ENCODE measurements around the gene CCDC97.
"Not testable (repeated sequence)": the region's sequence is repeated elsewhere in the genome, so short reads cannot be mapped to it uniquely, and the experiment has no call there.

CCDC97 gene

DNA sequence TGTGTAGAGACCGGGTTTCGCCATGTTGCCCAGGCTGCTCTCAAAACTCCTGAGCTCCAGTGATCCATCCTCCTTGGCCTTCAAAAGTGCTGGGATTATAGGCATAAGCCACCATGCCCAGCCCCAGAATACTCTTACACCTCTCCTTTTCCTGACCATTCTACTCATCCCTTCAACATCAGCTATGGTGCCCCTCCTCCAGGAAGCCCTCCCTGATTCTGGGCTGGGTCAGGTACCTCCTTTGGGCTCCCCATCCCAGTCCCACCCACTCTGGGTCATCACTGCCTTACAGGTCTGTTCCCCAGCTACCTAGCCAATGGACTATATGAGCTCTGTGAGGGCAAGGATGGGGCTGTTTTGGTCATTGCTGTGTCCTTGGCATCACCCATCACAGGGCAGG lies 34.2 kb downstream of the CCDC97 start:
- no peak overlapping the region for H3K27ac ChIP-seq (ENCODE audit: low read depth, low read length)
- H3K4me1 ChIP-seq (ENCODE audit: control insufficient read depth, insufficient read depth, low read length), result no peaks in the 10 kb centered on the region
- H3K9ac ChIP-seq (ENCODE audit: low read length), result no peak overlapping the region
- no peaks in the 10 kb centered on the region for H3K9me3 ChIP-seq (ENCODE audit: control insufficient read depth, insufficient read depth, low read depth, low read length)
- peaks cover 44% of the 10 kb centered on the region for H3K36me3 ChIP-seq (ENCODE audit: control insufficient read depth, insufficient read depth, low read length)
- no peak overlapping the region for H3K4me3 ChIP-seq (ENCODE audit: low read depth, low read length)
- no peaks in the 10 kb centered on the region for H3K27me3 ChIP-seq (ENCODE audit: control insufficient read depth, insufficient read depth, low read length)

DNA sequence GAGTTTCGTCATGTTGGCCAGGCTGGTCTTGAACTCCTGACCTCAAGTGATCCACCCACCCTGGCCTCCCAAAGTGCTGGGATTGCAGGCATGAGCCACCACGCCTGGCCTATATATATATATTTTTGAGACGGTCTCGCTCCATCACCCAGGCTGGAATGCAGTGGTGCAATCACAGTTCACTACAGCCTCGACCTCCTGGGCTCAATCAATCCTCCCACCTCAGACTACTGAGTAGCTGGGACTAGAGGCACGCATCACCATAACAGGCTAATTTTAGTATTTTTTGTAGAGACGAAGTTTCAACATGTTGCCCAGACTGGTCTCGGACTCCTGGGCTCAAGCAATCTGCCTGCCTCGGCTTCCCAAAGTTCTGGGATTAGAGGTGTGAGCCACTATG lies 36.9 kb downstream of the CCDC97 start:
- not testable (repeated sequence) for H3K4me1 ChIP-seq (ENCODE audit: control insufficient read depth, insufficient read depth, low read length); H3K4me3 ChIP-seq (ENCODE audit: low read depth, low read length); H3K27ac ChIP-seq (ENCODE audit: low read depth, low read length); H3K9me3 ChIP-seq (ENCODE audit: control insufficient read depth, insufficient read depth, low read depth, low read length); H3K9ac ChIP-seq (ENCODE audit: low read length)
- Histone ChIP-seq H3K36me3 (ENCODE audit: control insufficient read depth, insufficient read depth, low read length) (peaks cover 30% of the 10 kb centered on the region), H3K27me3 (ENCODE audit: control insufficient read depth, insufficient read depth, low read length) (peaks cover 16% of the 10 kb centered on the region)

DNA sequence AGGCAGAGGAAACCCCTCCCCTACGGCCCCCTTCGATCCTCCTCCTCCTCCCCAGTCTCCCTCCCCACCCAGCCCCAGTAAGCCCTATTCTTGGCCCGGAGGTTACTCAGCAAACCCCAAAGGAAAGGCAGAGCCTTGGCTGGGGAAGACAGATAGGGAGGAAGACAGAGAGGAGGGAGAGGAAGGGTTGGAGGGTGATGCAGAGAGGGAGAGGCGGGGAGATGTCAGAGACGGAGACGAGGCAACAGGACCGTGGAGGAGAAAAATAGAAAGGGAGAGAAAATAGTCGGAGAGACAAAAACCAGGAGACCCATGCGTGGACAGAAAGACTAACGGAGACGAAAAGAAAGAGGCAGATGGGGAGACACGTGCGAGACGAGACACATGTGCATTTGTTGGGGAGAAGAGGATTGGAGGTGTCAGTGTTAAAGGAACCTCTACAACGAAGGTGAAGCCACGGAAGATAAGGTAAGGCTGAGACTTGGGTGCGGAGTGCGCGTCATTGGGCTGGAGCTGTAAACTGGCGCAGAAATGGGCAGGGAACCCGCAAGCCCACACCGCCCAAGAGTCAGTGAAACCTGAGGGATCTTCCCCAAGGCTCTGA lies 40.9 kb downstream of the CCDC97 start:
- Histone ChIP-seq H3K4me1 (ENCODE audit: control insufficient read depth, insufficient read depth, low read length) (peaks cover 10% of the 10 kb centered on the region), H3K9me3 (ENCODE audit: control insufficient read depth, insufficient read depth, low read depth, low read length) (no peaks in the 10 kb centered on the region), H3K4me3 (ENCODE audit: low read depth, low read length) (peak overlapping the region; percentile 95), H3K9ac (ENCODE audit: low read length) (peak overlapping the region; percentile 84), H3K36me3 (ENCODE audit: control insufficient read depth, insufficient read depth, low read length) (peaks cover 7% of the 10 kb centered on the region; the same call in 1 of the 2 replicates), H3K27me3 (ENCODE audit: control insufficient read depth, insufficient read depth, low read length) (peaks cover 31% of the 10 kb centered on the region), H3K27ac (ENCODE audit: low read depth, low read length) (no peak overlapping the region)

DNA sequence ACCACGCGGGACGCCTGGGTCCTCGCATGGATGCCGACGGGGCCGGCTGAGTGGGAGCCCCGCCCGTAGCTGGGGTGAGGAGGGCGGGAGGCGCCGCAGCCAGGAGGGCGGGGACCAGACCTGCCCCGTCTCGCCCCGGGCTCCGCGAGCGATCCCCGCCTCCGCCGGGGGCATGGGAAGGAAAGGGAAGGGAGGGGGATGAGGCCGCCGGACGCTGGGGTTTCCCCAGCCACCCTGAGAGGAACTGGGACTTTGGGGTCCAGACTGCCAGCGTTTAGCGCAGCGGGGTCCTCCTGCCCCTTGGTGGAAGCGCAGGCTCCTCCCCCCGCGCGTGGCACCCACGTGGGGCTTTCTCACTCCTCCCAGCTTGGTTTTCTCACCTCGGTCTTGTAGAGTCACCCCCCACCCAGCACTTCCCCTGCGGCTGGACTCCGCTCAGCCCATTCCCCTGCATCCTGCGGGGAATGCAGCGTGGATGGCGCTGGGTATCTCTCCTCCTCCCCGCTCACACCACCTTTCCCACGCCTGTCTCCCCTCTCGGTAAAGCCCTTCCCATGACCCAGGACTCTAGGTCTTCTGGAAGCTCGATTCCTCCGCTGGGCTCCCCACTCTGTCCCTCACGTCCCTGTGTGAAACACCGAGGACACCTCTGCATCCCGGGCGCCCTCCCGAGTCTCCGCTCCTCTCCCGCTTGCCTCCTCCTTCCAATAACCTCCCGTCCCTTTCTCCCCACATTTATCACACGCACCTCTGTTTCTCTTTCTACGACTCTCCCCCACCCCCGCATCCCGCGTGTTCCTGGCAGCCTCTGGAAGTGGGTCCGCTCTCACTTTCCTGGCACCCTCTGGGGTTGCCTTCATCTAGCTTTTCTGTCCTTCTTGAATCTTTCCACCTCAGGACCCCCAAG lies 41.6 kb downstream of the CCDC97 start:
- H3K9ac ChIP-seq (ENCODE audit: low read length), result peak overlapping the region; percentile 84
- H3K36me3 ChIP-seq (ENCODE audit: control insufficient read depth, insufficient read depth, low read length), result peaks cover 7% of the 10 kb centered on the region; the same call in 1 of the 2 replicates
- peak overlapping the region; percentile 95 for H3K4me3 ChIP-seq (ENCODE audit: low read depth, low read length)
- no peak overlapping the region for H3K27ac ChIP-seq (ENCODE audit: low read depth, low read length)
- H3K4me1 ChIP-seq (ENCODE audit: control insufficient read depth, insufficient read depth, low read length), result peaks cover 10% of the 10 kb centered on the region
- no peaks in the 10 kb centered on the region for H3K9me3 ChIP-seq (ENCODE audit: control insufficient read depth, insufficient read depth, low read depth, low read length)
- peaks cover 31% of the 10 kb centered on the region for H3K27me3 ChIP-seq (ENCODE audit: control insufficient read depth, insufficient read depth, low read length)

DNA sequence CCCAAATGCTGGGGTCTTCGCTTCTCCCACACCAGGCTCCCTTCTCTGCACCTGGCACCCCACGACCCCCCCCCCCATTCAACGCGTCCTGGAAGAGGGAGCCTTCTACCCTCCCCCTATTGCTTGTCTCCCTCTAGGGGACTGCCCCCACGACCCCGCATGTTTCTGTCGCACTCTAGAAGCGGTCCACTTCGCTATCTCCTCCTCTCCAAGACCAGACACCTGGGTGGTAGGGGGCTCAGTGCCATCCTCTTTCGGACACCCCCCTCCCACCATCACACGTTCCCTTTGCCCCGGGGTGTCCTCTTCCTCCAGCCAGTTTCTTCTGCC lies 42.3 kb downstream of the CCDC97 start:
- Histone ChIP-seq H3K27me3 (ENCODE audit: control insufficient read depth, insufficient read depth, low read length) (peaks cover 31% of the 10 kb centered on the region), H3K9ac (ENCODE audit: low read length) (peak overlapping the region; percentile 84), H3K9me3 (ENCODE audit: control insufficient read depth, insufficient read depth, low read depth, low read length) (no peaks in the 10 kb centered on the region), H3K4me3 (ENCODE audit: low read depth, low read length) (peak overlapping the region; percentile 95), H3K4me1 (ENCODE audit: control insufficient read depth, insufficient read depth, low read length) (peaks cover 10% of the 10 kb centered on the region), H3K36me3 (ENCODE audit: control insufficient read depth, insufficient read depth, low read length) (peaks cover 7% of the 10 kb centered on the region; the same call in 1 of the 2 replicates), H3K27ac (ENCODE audit: low read depth, low read length) (peak overlapping the region; percentile 43; the same call in 1 of the 2 replicates)

DNA sequence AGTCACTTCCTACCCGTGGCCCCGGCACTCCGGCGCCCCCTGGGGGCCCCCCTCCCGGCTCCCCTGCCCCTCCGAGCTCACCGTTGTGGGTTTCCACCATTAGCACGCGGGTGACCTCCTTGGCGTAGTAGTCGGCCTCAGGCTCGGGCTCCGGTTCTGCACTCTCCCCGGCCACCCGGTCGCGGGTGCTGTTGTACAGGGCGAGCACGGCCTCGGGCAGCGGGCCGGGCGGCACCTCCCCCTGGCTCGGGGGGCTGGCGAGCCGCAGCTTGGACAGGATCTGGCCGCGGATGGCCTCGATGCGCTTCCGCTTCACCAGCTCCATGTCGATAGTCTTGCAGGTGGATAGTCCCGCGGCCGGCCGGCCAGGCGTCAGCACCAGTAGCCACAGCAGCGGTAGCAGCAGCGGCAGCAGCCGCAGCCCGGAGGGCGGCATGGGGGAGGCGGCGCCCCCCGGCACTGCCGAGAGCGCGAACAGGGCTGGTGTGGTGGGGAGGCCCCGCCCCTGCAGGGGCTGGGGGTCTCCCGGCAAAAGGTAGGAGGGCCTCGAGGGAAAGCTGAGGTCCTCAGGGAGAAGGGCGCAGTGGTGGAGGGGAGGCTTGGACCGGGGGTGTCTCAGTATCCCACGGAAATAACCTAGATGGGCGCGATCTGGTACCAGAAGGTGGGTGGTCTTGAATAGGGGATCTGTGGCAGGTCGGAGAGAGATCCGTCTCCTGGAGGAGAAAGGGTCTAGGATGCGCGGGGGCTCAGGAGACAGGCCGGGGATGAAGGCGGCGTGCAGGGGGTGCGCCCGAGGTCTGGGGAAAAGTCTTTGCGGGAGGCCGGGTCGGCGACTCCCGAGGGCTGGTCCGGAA lies 42.9 kb downstream of the CCDC97 start:
- peaks cover 10% of the 10 kb centered on the region for H3K4me1 ChIP-seq (ENCODE audit: control insufficient read depth, insufficient read depth, low read length)
- H3K9me3 ChIP-seq (ENCODE audit: control insufficient read depth, insufficient read depth, low read depth, low read length), result no peaks in the 10 kb centered on the region
- peaks cover 5% of the 10 kb centered on the region; the same call in 1 of the 2 replicates for H3K36me3 ChIP-seq (ENCODE audit: control insufficient read depth, insufficient read depth, low read length)
- peak overlapping the region; percentile 84 for H3K9ac ChIP-seq (ENCODE audit: low read length)
- H3K27ac ChIP-seq (ENCODE audit: low read depth, low read length), result peak overlapping the region; percentile 43; the same call in 1 of the 2 replicates
- H3K27me3 ChIP-seq (ENCODE audit: control insufficient read depth, insufficient read depth, low read length), result peaks cover 31% of the 10 kb centered on the region
- H3K4me3 ChIP-seq (ENCODE audit: low read depth, low read length), result peak overlapping the region; percentile 95

DNA sequence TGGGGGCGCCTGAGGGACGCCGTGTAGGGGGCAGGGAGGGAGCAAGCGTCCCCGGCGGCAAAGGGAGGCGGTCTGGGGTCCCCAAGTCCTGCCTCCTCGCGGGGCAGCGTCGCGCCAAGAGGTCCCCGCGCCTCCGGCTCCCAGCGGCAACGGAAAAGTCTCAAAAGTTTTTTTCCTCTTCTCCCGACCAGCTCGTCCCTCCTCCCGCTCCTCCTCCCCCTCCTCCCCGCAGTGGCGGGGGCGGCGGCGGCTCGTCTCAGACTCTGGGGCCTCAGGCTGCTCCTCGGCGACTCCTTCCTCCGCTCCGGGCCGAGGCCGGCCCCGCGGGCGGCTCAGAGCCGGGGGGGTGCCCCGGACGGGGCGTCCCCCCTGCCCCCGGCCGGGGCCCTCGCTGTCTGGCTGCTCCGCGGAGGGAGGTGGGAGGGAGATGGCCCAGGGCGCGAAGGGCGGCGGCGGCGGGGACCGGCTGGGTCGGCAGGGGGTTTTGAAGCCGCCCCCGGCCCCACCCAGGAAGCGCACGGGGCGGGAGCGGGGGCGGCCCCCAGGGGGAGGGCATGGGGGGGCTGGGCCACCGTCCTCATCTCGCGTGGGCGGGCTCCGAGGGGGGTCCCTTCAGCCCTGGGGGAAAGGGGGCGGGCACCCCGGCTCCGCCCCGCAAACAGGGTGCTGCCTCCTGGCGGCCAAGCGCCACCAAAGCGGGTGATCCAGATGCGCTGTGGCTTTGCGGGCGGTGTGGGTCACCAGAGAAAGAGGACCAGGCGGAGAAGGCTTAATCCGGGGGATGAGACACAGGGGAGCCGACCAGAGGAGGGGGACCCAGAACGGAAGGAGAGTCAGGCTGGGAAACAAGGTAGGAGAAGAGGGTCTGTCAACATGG lies 43.7 kb downstream of the CCDC97 start, which contains the start of gene TGFB1:
Gene TGFB1, minus strand, starts transcription at position 457 of the 877 bp plus-strand sequence. CDS start 878 bp downstream, outside the sequence.
- no peaks in the 10 kb centered on the region for H3K9me3 ChIP-seq (ENCODE audit: control insufficient read depth, insufficient read depth, low read depth, low read length)
- H3K4me1 ChIP-seq (ENCODE audit: control insufficient read depth, insufficient read depth, low read length), result peaks cover 10% of the 10 kb centered on the region
- peak within 1 kb of the TSS; percentile 84 for H3K9ac ChIP-seq (ENCODE audit: low read length)
- peak within 1 kb of the TSS; percentile 43; the same call in 1 of the 2 replicates for H3K27ac ChIP-seq (ENCODE audit: low read depth, low read length)
- H3K36me3 ChIP-seq (ENCODE audit: control insufficient read depth, insufficient read depth, low read length), result no peaks in the 10 kb centered on the region; the same call in 1 of the 2 replicates
- H3K27me3 ChIP-seq (ENCODE audit: control insufficient read depth, insufficient read depth, low read length), result peaks cover 31% of the 10 kb centered on the region
- peak within 1 kb of the TSS; percentile 95 for H3K4me3 ChIP-seq (ENCODE audit: low read depth, low read length)

DNA sequence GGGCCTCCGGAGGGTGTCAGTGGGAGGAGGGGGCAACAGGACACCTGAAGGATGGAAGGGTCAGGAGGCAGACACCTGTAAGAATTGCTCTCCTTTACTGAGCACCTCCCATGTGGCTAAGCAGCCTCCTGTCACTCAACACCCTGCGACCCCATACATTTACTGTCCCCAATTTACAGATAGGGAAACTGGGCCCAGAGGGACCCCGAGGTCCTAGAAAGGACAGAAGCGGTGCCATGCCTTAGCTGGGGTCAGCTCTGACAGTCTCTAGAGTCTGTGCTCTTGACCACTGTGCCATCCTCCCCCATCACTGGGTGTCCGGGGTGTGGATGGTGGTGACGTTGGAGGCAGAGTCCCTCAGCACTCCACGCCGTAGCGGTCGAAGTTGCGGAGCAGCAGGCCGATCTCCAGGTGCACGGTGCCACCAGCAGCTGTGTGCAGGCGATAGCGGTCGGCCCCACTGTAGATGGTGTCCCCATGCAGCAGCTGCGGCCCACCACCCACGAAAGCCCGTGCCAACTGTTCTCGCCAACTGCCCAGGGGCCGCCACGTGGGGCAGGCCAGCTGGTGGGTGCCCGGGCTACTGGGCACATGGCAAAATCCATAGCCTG lies 44.5 kb downstream of the CCDC97 start:
- Histone ChIP-seq H3K9ac (ENCODE audit: low read length) (peak overlapping the region; percentile 64), H3K4me1 (ENCODE audit: control insufficient read depth, insufficient read depth, low read length) (peaks cover 10% of the 10 kb centered on the region), H3K27me3 (ENCODE audit: control insufficient read depth, insufficient read depth, low read length) (peaks cover 31% of the 10 kb centered on the region), H3K36me3 (ENCODE audit: control insufficient read depth, insufficient read depth, low read length) (no peaks in the 10 kb centered on the region; the same call in 1 of the 2 replicates), H3K4me3 (ENCODE audit: low read depth, low read length) (peak overlapping the region; percentile 95), H3K27ac (ENCODE audit: low read depth, low read length) (no peak overlapping the region), H3K9me3 (ENCODE audit: control insufficient read depth, insufficient read depth, low read depth, low read length) (no peaks in the 10 kb centered on the region)

DNA sequence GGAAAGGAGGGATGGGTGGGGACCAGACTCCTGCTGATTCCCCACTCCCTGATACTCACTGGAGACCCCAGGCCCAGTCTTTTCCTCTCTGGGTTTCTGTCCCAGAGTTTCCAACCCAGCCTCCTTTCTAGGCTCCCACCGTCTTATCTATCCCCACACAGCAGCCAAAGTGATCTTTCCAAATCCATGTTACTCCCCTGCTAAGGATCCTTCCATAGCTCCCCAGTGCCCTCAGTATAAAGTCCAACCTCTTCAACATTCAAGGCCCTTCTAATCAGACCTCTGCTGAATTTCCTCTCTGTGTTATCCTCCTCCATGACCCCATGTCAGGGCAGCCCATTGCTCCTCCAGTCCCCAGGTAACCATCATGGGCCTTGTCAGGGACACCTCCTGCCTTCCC lies 45.1 kb downstream of the CCDC97 start:
- Histone ChIP-seq H3K9me3 (ENCODE audit: control insufficient read depth, insufficient read depth, low read depth, low read length) (no peaks in the 10 kb centered on the region), H3K4me3 (ENCODE audit: low read depth, low read length) (no peak overlapping the region), H3K27me3 (ENCODE audit: control insufficient read depth, insufficient read depth, low read length) (peaks cover 31% of the 10 kb centered on the region), H3K4me1 (ENCODE audit: control insufficient read depth, insufficient read depth, low read length) (peaks cover 10% of the 10 kb centered on the region), H3K36me3 (ENCODE audit: control insufficient read depth, insufficient read depth, low read length) (no peaks in the 10 kb centered on the region), H3K27ac (ENCODE audit: low read depth, low read length) (no peak overlapping the region), H3K9ac (ENCODE audit: low read length) (no peak overlapping the region)

DNA sequence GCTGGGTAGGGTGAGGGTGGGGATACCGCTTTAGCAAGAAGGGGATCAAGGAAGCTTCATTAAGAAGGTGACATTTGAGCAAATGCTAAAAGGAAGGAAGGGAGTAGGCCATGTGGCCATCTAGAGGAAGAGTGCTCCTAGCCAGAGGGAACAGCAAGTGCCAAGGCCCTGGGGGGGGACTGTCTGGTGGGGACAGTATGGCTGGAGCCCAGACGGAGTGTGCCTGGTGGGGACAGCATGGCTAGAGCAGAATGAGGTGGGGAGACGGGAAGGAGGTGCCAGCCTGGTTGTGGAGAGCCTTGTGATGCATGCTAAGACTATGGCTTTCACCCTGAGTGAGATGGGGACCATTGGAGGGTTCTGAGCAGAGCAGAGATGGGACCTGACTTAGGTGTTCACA lies 45.8 kb downstream of the CCDC97 start:
- Histone ChIP-seq H3K27me3 (ENCODE audit: control insufficient read depth, insufficient read depth, low read length) (peaks cover 26% of the 10 kb centered on the region), H3K27ac (ENCODE audit: low read depth, low read length) (no peak overlapping the region), H3K4me1 (ENCODE audit: control insufficient read depth, insufficient read depth, low read length) (peaks cover 10% of the 10 kb centered on the region), H3K4me3 (ENCODE audit: low read depth, low read length) (no peak overlapping the region), H3K9me3 (ENCODE audit: control insufficient read depth, insufficient read depth, low read depth, low read length) (no peaks in the 10 kb centered on the region), H3K36me3 (ENCODE audit: control insufficient read depth, insufficient read depth, low read length) (no peaks in the 10 kb centered on the region), H3K9ac (ENCODE audit: low read length) (no peak overlapping the region)
